CD4-positive, alpha-beta T cell treated with Interleukin-17A for 1 hour (primary cell): ENCODE results near the gene ANAPC5.
"Not testable (repeated sequence)": the region's sequence is repeated elsewhere in the genome, so short reads cannot be mapped to it uniquely, and the experiment has no call there.

ENCODE experiments used
- DNase-seq: peaks from one replicate; pipeline ENCODE4 v3.0.0-alpha.2; 2020

ANAPC5 gene

GRCh38 chr12:121310231-121310630, 42.0 kb downstream of the ANAPC5 start:
- DNase-seq = not testable (repeated sequence)

GRCh38 chr12:121307397-121307796, 44.8 kb downstream of the ANAPC5 start:
- DNase-seq = not testable (repeated sequence)

- no peak for DNase-seq
These were observed 47.9 kb downstream of the ANAPC5 start for GRCh38 chr12:121304306-121304705.

- DNase-seq = no peak
These were observed 50.3 kb downstream of the ANAPC5 start for GRCh38 chr12:121301876-121302275.

- DNase-seq = no peak
These were observed 52.0 kb downstream of the ANAPC5 start for GRCh38 chr12:121300083-121300819.

- no peak for DNase-seq
These were observed 52.5 kb downstream of the ANAPC5 start for GRCh38 chr12:121299662-121300061.

- not testable (repeated sequence) for DNase-seq
These were observed 53.8 kb downstream of the ANAPC5 start for GRCh38 chr12:121298411-121298810.

- peak; percentile 19 for DNase-seq
These were observed 54.7 kb downstream of the ANAPC5 start for GRCh38 chr12:121297435-121297991.

GRCh38 chr12:121296618-121297434, 55.4 kb downstream of the ANAPC5 start, which contains the start of gene CAMKK2:
Gene CAMKK2, minus strand, starts transcription at chr12:121296709. Its CDS starts 22,183 bp downstream, at chr12:121274526.
- DNase-seq = peak; percentile 90

- DNase-seq = peak; percentile 5
These were observed 56.2 kb downstream of the ANAPC5 start for GRCh38 chr12:121295746-121296617.

GRCh38 chr12:121295116-121295745, 57.0 kb downstream of the ANAPC5 start:
- peak; percentile 7 for DNase-seq

- no peak for DNase-seq
These were observed 57.9 kb downstream of the ANAPC5 start for GRCh38 chr12:121294151-121294889.

GRCh38 chr12:121293603-121294002, 58.6 kb downstream of the ANAPC5 start:
- no peak for DNase-seq

- DNase-seq = no peak
These were observed 61.8 kb downstream of the ANAPC5 start for GRCh38 chr12:121290410-121290809.

GRCh38 chr12:121289962-121290361, 62.2 kb downstream of the ANAPC5 start:
- DNase-seq = no peak

- no peak for DNase-seq
These were observed 63.2 kb downstream of the ANAPC5 start for GRCh38 chr12:121288986-121289385.

GRCh38 chr12:121288158-121288845, 63.9 kb downstream of the ANAPC5 start:
- no peak for DNase-seq

- DNase-seq = no peak
These were observed 64.8 kb downstream of the ANAPC5 start for GRCh38 chr12:121287267-121287954.

GRCh38 chr12:121285856-121286255, 66.4 kb downstream of the ANAPC5 start:
- no peak for DNase-seq
